DMS79 treated with DMSO at 0.1 percent for 48 hours (cell line): Measurements from ENCODE around the gene KCTD17.
A peak's percentile ranks its signal among the peaks of the same experiment; 100 is the strongest.

Source experiments
- DNase-seq: peaks from one replicate; lab custom pipeline; 2025; lab: John Stamatoyannopoulos, UW

KCTD17 gene

GRCh38 chr22:37051391-37052385 is at the start of gene KCTD17:
Gene KCTD17, plus strand, starts transcription at chr22:37051742. Its CDS starts 19 bp downstream, at chr22:37051761.
- no peak for DNase-seq

GRCh38 chr22:37001826-37002225 is 49.7 kb upstream of the KCTD17 start:
- DNase-seq: no peak

- DNase-seq: no peak
Measured at GRCh38 chr22:37002633-37003032, 48.9 kb upstream of the KCTD17 start.

GRCh38 chr22:37007651-37008050 is 43.9 kb upstream of the KCTD17 start:
- DNase-seq: no peak

- no peak for DNase-seq
Measured at GRCh38 chr22:37008365-37008764, 43.2 kb upstream of the KCTD17 start.

- no peak for DNase-seq
Measured at GRCh38 chr22:37009490-37009889, 42.1 kb upstream of the KCTD17 start.

- no peak for DNase-seq
Measured at GRCh38 chr22:37010174-37010573, 41.4 kb upstream of the KCTD17 start.

GRCh38 chr22:37010976-37011375 is 40.6 kb upstream of the KCTD17 start:
- DNase-seq: no peak

GRCh38 chr22:37011472-37011871 is 40.1 kb upstream of the KCTD17 start:
- no peak for DNase-seq

- DNase-seq: no peak
Measured at GRCh38 chr22:37012262-37012904, 39.2 kb upstream of the KCTD17 start.

- no peak for DNase-seq
Measured at GRCh38 chr22:37012956-37013355, 38.6 kb upstream of the KCTD17 start.

- no peak for DNase-seq
Measured at GRCh38 chr22:37014415-37014806, 37.1 kb upstream of the KCTD17 start.

- DNase-seq: peak; percentile 6
Measured at GRCh38 chr22:37014835-37015586, 36.5 kb upstream of the KCTD17 start.

- no peak for DNase-seq
Measured at GRCh38 chr22:37015587-37015878, 36.0 kb upstream of the KCTD17 start.

GRCh38 chr22:37016134-37016910 is 35.2 kb upstream of the KCTD17 start:
- no peak for DNase-seq

- no peak for DNase-seq
Measured at GRCh38 chr22:37017356-37017755, 34.2 kb upstream of the KCTD17 start.

GRCh38 chr22:37018086-37018814 is 33.3 kb upstream of the KCTD17 start:
- DNase-seq: no peak

GRCh38 chr22:37018815-37019308 is 32.7 kb upstream of the KCTD17 start:
- DNase-seq: no peak

- peak; percentile 20 for DNase-seq
Measured at GRCh38 chr22:37019309-37020191, 32.0 kb upstream of the KCTD17 start, which contains the start of the genes MPST and TST. Gene MPST, plus strand, starts transcription at chr22:37019742. Its CDS starts 95 bp downstream, at chr22:37019837. Gene TST, minus strand, starts transcription at chr22:37019447. Its CDS starts 715 bp downstream, at chr22:37018732.

GRCh38 chr22:37020192-37020479 is 31.4 kb upstream of the KCTD17 start:
- no peak for DNase-seq
